ENCODE data around the gene AQP1. TPM values are rescaled to one million over a fixed set of nuclear protein-coding genes. Genes with fewer than 3 reads are reported as not detected.

AQP1 gene
- total RNA-seq, 1 experiment from 2014 or later = not detected

GRCh38 chr7:30937416-30937815 lies 25.8 kb downstream of the AQP1 start:
- Histone ChIP-seq H3K36me3 (replicated peaks; ENCODE audit: control insufficient read depth, insufficient read depth, low read length) (no peaks in the 10 kb centered on the region), H3K27me3 (ENCODE audit: control insufficient read depth, insufficient read depth, low read length) (no peaks in the 10 kb centered on the region), H3K4me3 (ENCODE audit: insufficient read depth, low read depth, low read length) (no peak overlapping the region)
- no peak for DNase-seq

DNA sequence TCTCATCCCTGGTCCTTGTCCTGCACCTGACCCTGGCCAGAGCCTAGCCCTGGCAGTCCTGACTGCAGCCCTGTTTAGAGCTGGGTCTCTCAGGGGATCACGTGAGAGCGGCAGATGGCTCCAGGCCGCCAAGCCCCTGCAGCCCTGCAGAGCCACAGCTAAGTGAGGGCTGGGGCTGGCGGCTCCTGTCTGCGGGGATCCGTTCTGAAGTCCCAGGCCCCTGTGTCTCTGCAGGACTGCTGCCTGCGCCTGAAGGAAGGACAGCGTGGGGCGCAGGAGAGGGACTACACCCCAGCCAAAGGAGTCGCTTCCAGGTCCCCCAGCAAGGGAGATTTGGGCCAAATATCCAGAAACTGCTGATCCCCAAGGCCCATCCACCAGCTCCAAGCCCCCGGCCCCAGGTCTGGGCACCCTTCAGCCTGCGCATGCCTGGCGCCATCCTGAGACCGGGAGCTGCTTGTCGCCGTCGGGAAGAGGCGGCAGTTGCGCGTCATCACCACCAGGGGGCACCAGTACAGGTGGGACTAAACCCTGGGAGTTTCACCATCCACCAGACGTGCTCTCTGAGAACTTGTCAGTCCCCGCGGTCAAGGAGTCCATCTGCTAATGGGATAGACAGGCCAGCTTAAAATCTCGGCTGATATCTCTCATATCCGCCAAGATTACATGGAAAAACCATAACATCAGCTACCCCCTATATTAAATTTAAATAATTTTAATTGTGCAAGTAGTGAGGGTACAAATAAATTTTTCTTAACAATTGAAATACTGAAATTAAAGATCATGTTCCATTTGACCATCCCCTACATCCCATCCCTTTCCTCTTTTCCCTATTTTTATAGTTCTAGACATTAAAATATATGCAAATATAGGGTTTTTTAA lies 27.0 kb downstream of the AQP1 start:
- peak overlapping the region; percentile 31; the same call in 1 of the 2 replicates for H3K4me3 ChIP-seq (ENCODE audit: insufficient read depth, low read depth, low read length)
- DNase-seq = peak; percentile 95
- no peaks in the 10 kb centered on the region for H3K27me3 ChIP-seq (ENCODE audit: control insufficient read depth, insufficient read depth, low read length)
- H3K36me3 ChIP-seq (replicated peaks; ENCODE audit: control insufficient read depth, insufficient read depth, low read length) = no peaks in the 10 kb centered on the region

DNA sequence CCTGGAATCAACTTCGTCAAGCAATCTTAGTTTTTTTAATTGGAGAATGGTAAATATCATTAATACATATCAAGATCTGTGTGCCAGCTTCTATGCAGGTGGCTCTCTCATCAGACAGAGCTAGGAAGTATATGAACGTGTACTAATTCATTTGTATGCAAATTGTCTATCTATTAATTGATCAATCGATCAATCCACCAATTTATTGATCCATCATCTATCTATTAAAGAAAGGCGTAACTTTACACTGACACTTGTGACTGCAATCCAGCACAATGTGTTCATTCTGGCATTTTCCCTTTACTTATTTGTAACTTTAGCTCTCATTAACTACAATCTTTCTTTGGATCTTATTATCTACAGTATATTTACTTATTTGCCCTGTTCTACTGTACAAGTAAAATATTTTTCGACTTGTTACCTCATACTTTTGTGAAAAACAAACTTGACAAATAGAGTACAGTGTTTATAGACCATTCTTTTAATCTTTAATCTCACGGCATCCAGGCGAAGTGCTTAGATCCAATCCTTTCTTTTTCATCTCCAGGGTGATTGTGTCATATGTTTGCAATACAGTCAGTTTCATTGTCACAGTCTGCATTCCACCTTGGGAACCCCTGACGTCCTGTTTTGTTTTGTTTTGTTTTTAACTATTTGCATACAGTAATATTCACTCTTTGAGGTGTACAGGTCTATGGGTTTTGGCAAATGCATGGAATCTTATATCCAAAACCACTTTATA lies 30.1 kb downstream of the AQP1 start:
- no peaks in the 10 kb centered on the region for H3K27me3 ChIP-seq (ENCODE audit: control insufficient read depth, insufficient read depth, low read length)
- DNase-seq = no peak
- H3K4me3 ChIP-seq (ENCODE audit: insufficient read depth, low read depth, low read length) = no peak overlapping the region
- no peaks in the 10 kb centered on the region for H3K36me3 ChIP-seq (replicated peaks; ENCODE audit: control insufficient read depth, insufficient read depth, low read length)

DNA sequence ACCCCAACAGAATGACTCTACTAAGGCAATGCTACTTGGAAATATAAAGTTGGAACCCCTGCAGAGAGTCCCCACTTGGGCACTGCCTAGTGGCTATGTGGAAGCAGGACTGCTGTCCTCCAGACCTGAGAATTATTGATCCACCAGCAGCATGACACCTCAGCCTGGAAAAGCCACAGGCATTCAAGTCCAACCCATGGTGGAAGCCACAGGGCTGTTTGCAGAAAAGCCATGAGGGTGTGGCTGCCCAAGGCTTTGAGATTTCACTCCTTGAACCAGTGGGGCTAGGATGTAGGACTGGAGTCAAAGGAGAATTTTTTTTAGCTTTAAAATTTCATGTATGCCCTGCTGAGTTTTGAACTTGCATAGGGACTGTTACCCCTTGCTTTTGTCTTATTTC lies 38.5 kb downstream of the AQP1 start:
- no peak for DNase-seq
- H3K27me3 ChIP-seq (ENCODE audit: control insufficient read depth, insufficient read depth, low read length) = no peaks in the 10 kb centered on the region
- no peaks in the 10 kb centered on the region for H3K36me3 ChIP-seq (replicated peaks; ENCODE audit: control insufficient read depth, insufficient read depth, low read length)
- no peak overlapping the region for H3K4me3 ChIP-seq (ENCODE audit: insufficient read depth, low read depth, low read length)

GRCh38 chr7:30954914-30955313 lies 43.3 kb downstream of the AQP1 start:
- no peak overlapping the region for H3K4me3 ChIP-seq (ENCODE audit: insufficient read depth, low read depth, low read length)
- no peak for DNase-seq
- no peaks in the 10 kb centered on the region for H3K27me3 ChIP-seq (ENCODE audit: control insufficient read depth, insufficient read depth, low read length)
- no peaks in the 10 kb centered on the region for H3K36me3 ChIP-seq (replicated peaks; ENCODE audit: control insufficient read depth, insufficient read depth, low read length)

GRCh38 chr7:30956704-30957103 lies 45.1 kb downstream of the AQP1 start:
- H3K4me3 ChIP-seq (ENCODE audit: insufficient read depth, low read depth, low read length) = no peak overlapping the region
- no peak for DNase-seq
- no peaks in the 10 kb centered on the region for H3K36me3 ChIP-seq (replicated peaks; ENCODE audit: control insufficient read depth, insufficient read depth, low read length)
- H3K27me3 ChIP-seq (ENCODE audit: control insufficient read depth, insufficient read depth, low read length) = no peaks in the 10 kb centered on the region

- no peaks in the 10 kb centered on the region; the same call in 1 of the 2 replicates for H3K27me3 ChIP-seq (ENCODE audit: control insufficient read depth, insufficient read depth, low read length)
- no peak within 1 kb of the TSS for H3K4me3 ChIP-seq (ENCODE audit: insufficient read depth, low read depth, low read length)
- H3K36me3 ChIP-seq (replicated peaks; ENCODE audit: control insufficient read depth, insufficient read depth, low read length) = no peaks in the 10 kb centered on the region
- no peak for DNase-seq
These were observed 52.2 kb downstream of the AQP1 start, which contains the start of gene GHRHR for GRCh38 chr7:30963842-30964241. GHRHR (plus strand) TSS chr7:30963953; CDS start chr7:30964069, 116 bp downstream.

GRCh38 chr7:30965372-30965771 lies 53.7 kb downstream of the AQP1 start:
- H3K27me3 ChIP-seq (ENCODE audit: control insufficient read depth, insufficient read depth, low read length) = no peaks in the 10 kb centered on the region; the same call in 1 of the 2 replicates
- no peak for DNase-seq
- no peak overlapping the region for H3K4me3 ChIP-seq (ENCODE audit: insufficient read depth, low read depth, low read length)
- H3K36me3 ChIP-seq (replicated peaks; ENCODE audit: control insufficient read depth, insufficient read depth, low read length) = no peaks in the 10 kb centered on the region

DNA sequence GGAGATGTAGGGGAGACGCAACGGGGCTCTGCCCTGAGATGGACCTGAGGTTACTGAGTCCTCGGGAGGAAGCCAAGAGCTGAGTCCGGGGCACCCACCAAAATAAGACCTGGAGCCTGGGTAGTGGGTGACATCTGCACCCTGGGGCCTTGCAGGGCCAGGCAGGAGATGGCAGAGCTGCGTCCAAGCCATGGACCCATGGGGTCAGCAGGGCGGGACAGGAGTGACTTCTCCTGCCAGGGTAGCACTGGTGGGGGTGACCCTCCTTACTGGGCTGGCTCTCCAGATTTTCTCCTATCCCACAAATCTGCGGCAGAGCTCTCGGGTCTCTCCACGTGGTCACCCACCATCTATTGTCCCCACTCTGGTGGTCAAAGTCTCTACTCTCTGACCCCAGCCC lies 54.2 kb downstream of the AQP1 start:
- H3K36me3 ChIP-seq (replicated peaks; ENCODE audit: control insufficient read depth, insufficient read depth, low read length) = no peaks in the 10 kb centered on the region
- no peak for DNase-seq
- no peaks in the 10 kb centered on the region; the same call in 1 of the 2 replicates for H3K27me3 ChIP-seq (ENCODE audit: control insufficient read depth, insufficient read depth, low read length)
- H3K4me3 ChIP-seq (ENCODE audit: insufficient read depth, low read depth, low read length) = no peak overlapping the region

GRCh38 chr7:30968294-30968693 lies 56.6 kb downstream of the AQP1 start:
- DNase-seq = no peak
- H3K4me3 ChIP-seq (ENCODE audit: insufficient read depth, low read depth, low read length) = no peak overlapping the region
- H3K36me3 ChIP-seq (replicated peaks; ENCODE audit: control insufficient read depth, insufficient read depth, low read length) = no peaks in the 10 kb centered on the region
- no peaks in the 10 kb centered on the region; the same call in 1 of the 2 replicates for H3K27me3 ChIP-seq (ENCODE audit: control insufficient read depth, insufficient read depth, low read length)

DNA sequence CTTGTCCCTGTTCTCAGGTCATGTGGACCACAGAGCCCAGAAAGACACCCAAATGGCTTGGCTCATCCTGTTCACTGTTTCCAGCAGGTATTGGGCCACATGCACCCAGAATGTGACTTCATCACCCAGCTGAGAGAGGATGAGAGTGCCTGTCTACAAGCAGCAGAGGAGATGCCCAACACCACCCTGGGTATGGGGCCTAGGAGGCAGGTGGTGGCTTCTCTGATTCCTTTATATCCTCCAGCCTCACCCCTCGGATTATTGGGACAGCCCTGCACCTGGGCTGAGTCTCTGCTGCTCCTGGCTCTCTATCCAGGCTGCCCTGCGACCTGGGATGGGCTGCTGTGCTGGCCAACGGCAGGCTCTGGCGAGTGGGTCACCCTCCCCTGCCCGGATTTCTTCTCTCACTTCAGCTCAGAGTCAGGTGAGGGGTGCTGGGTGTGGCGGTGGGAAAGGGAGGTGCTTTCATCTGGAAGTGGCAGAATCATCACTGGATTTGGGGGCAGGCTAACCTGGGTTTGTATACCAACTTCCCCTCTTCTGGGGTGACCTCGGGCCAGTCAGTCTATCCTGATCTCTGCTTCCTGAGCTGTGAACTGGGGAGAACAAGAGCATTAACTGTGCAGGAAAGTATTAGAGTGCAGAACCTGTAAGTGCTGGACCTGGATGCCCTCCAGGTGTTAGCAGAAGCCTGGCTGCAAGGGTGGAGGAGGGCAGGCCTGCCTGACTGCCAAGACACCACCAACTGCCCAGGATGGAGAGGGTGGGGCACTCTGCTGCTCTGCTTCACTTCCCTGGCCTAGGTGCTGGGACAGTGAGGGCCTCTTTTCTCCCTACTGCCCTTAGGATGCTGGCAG lies 57.3 kb downstream of the AQP1 start:
- Histone ChIP-seq H3K27me3 (ENCODE audit: control insufficient read depth, insufficient read depth, low read length) (no peaks in the 10 kb centered on the region; the same call in 1 of the 2 replicates), H3K4me3 (ENCODE audit: insufficient read depth, low read depth, low read length) (no peak overlapping the region), H3K36me3 (replicated peaks; ENCODE audit: control insufficient read depth, insufficient read depth, low read length) (no peaks in the 10 kb centered on the region)
- DNase-seq = no peak

DNA sequence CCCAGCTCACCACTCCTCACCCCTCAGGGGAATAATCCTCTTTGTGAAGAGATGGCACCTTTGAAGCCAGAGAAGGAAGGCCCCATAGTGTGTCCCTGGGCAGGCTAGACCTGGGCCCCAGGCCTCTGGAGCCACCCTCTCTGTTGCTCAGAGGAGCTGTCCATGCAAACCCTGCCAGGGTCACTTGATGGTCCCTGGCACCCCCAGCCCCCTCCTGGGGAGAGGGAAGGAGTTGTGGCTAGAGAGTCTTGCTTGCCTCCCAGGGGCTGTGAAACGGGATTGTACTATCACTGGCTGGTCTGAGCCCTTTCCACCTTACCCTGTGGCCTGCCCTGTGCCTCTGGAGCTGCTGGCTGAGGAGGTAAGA lies 57.9 kb downstream of the AQP1 start:
- Histone ChIP-seq H3K4me3 (ENCODE audit: insufficient read depth, low read depth, low read length) (no peak overlapping the region), H3K27me3 (ENCODE audit: control insufficient read depth, insufficient read depth, low read length) (no peaks in the 10 kb centered on the region; the same call in 1 of the 2 replicates), H3K36me3 (replicated peaks; ENCODE audit: control insufficient read depth, insufficient read depth, low read length) (no peaks in the 10 kb centered on the region)
- no peak for DNase-seq

GRCh38 chr7:30970074-30970473 lies 58.4 kb downstream of the AQP1 start:
- Histone ChIP-seq H3K27me3 (ENCODE audit: control insufficient read depth, insufficient read depth, low read length) (no peaks in the 10 kb centered on the region; the same call in 1 of the 2 replicates), H3K4me3 (ENCODE audit: insufficient read depth, low read depth, low read length) (no peak overlapping the region), H3K36me3 (replicated peaks; ENCODE audit: control insufficient read depth, insufficient read depth, low read length) (no peaks in the 10 kb centered on the region)
- no peak for DNase-seq

- Histone ChIP-seq H3K36me3 (replicated peaks; ENCODE audit: control insufficient read depth, insufficient read depth, low read length) (no peaks in the 10 kb centered on the region), H3K4me3 (ENCODE audit: insufficient read depth, low read depth, low read length) (no peak overlapping the region), H3K27me3 (ENCODE audit: control insufficient read depth, insufficient read depth, low read length) (no peaks in the 10 kb centered on the region; the same call in 1 of the 2 replicates)
- peak; percentile 80 for DNase-seq
These were observed 59.0 kb downstream of the AQP1 start for GRCh38 chr7:30970594-30971094.

All from H7 (cell line).